Testis (tissue), 3 donors: ENCODE measurements around the gene BARX2. TPM values are rescaled to one million over a fixed set of nuclear protein-coding genes. Genes with fewer than 3 reads are reported as not detected.

Source experiments
- DNase-seq: peaks from one replicate; pipeline ENCODE4 v3.0.0-alpha.2; 2019
- H3K27ac ChIP-seq, 2 donors: fragments of 200-600 bp; sonication (generic); one replicate each; pipeline ENCODE4 v1.5.1; 2019
- H3K27me3 ChIP-seq: fragments of 200-600 bp; sonication (generic); one replicate; pipeline ENCODE4 v1.5.1; 2019
- H3K36me3 ChIP-seq: fragments of 200-600 bp; sonication (generic); one replicate; pipeline ENCODE4 v1.5.1; 2017; ENCODE audit warnings: low read depth; ENCODE audit errors: missing control alignments
- H3K4me1 ChIP-seq: fragments of 200-600 bp; sonication (generic); one replicate; pipeline ENCODE4 v1.5.1; 2019
- H3K4me3 ChIP-seq, 2 donors: fragments of 200-600 bp; sonication (generic); one replicate each; pipeline ENCODE4 v1.5.1; 2017 to 2019
- H3K9me3 ChIP-seq: fragments of 200-600 bp; sonication (generic); one replicate; pipeline ENCODE4 v1.5.1; 2017
- POLR2A ChIP-seq: fragments of 450-650 bp; IDR thresholded peaks from one replicate; pipeline ENCODE4 v1.6.1; 2017; ENCODE audit warnings: antibody characterized with exemption, mild to moderate bottlenecking, moderate library complexity
- WGBS, 2 donors: methylation state at CpG; one replicate each; pipeline ENCODE4 v1.1.5; 2018; 5-methylcytosine and 5-hydroxymethylcytosine counted together
- intact Hi-C: fragments of 100-400 bp; cut with DNase I; formaldehyde crosslinking; loops from one replicate; pipeline ENCODE4 v1.15.1; 2023; ENCODE audit warnings: low total_unique reads
- polyA plus RNA-seq: library from polyadenylated mRNA; stranded (reverse); fragments of 350-450 nt; fragmentation: Illumina TruSeq; extraction: RNeasy Lipid Tissue Mini Kit (QIAGEN cat#74804); gene quantifications from one replicate; pipeline ENCODE4 v1.2.3, GENCODE V29; 2014; ENCODE audit warnings: low read depth, low replicate concordance; ENCODE audit not compliant: insufficient read depth
- total RNA-seq, 2 donors: library from RNA; depleted of rRNA; stranded (reverse); fragments of >200 nt; gene quantifications; one replicate each; pipeline ENCODE4 v1.2.3, GENCODE V29; 2016
- TF ChIP-seq, protein P1 (sequence below), 3 experiments: fragments of 450-650 bp in 2 of 3; fragments of 200-600 bp in 1 of 3; sonication (generic) in 1 of 3; IDR thresholded peaks; one replicate each; pipeline ENCODE4 v1.5.1; 2016 to 2019; ENCODE audit warnings: antibody characterized with exemption in 3 of 3, mild to moderate bottlenecking in 2 of 3, moderate library complexity in 1 of 3

Gene BARX2
- total and polyA plus RNA-seq, 3 donors from 2014 or later: 4.3 to 5.0 (median 4.5) TPM

DNA sequence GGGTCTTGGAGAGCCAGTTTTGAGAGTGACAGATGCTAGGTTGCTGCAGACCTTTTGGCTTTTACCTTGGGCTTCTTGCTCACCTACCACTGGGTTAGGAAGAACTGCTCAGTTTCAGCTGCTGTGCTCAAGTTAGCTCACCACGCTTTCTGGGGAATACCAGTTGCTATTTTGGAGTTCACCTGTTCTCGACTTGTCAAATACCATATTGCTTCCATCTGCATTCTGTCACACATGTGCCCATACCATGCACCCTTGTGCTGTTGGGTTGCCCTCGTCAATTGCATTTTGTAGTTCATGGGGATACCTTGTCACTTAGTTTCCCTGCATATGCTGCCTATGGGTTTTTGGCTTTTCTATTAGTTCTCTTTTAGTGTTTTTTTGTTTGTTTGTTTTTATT lies 23.0 kb upstream of the BARX2 start:
- no peaks in the 10 kb centered on the region for H3K9me3 ChIP-seq
- no peak for TF ChIP-seq POLR2A
- TF ChIP-seq, protein P1, sequence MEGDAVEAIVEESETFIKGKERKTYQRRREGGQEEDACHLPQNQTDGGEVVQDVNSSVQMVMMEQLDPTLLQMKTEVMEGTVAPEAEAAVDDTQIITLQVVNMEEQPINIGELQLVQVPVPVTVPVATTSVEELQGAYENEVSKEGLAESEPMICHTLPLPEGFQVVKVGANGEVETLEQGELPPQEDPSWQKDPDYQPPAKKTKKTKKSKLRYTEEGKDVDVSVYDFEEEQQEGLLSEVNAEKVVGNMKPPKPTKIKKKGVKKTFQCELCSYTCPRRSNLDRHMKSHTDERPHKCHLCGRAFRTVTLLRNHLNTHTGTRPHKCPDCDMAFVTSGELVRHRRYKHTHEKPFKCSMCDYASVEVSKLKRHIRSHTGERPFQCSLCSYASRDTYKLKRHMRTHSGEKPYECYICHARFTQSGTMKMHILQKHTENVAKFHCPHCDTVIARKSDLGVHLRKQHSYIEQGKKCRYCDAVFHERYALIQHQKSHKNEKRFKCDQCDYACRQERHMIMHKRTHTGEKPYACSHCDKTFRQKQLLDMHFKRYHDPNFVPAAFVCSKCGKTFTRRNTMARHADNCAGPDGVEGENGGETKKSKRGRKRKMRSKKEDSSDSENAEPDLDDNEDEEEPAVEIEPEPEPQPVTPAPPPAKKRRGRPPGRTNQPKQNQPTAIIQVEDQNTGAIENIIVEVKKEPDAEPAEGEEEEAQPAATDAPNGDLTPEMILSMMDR (IDR thresholded peaks at IDR 0.05): no peak
- no peaks in the 10 kb centered on the region for H3K36me3 ChIP-seq
- H3K27me3 ChIP-seq: no peaks in the 10 kb centered on the region
- no peaks in the 10 kb centered on the region for H3K4me1 ChIP-seq
- no peak overlapping the region for H3K4me3 ChIP-seq
- intact Hi-C loops: no loop called here
- 91 to 94% methylated on average over 3 of the region's 3 CpGs for WGBS, 2 donors
- no peak overlapping the region for H3K27ac ChIP-seq
- no peak for DNase-seq

GRCh38 chr11:129354691-129355090 lies 21.0 kb upstream of the BARX2 start:
- no peak for DNase-seq

DNA sequence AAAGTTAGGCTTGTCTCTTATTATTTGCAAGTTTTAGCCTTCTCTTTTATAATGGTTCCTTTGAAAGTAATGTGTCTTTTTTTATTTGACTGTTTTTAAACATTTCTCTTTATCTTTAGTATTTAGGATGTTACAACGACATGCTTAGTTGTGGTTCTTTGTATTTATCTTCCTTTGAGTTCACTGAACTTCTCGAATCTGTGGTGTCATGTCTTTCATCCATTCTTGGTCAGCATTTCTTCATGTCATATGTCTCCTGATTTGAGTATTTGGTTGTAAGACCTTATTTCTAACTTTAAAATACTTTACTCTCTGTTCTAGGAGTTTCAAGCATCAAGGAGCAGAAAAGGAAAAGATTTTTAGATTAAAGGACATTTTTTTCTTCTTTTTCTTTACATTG lies 15.9 kb upstream of the BARX2 start:
- Histone ChIP-seq H3K4me3 (no peak overlapping the region), H3K4me1 (no peaks in the 10 kb centered on the region), H3K27ac (no peak overlapping the region), H3K9me3 (no peaks in the 10 kb centered on the region), H3K36me3 (no peaks in the 10 kb centered on the region), H3K27me3 (no peaks in the 10 kb centered on the region)
- intact Hi-C loops: loop anchor here (10.0 kb wide), 1 partner anchor 395 kb away; no protein-coding TSS in a partner anchor
- WGBS, 2 donors: 68 to 82% methylated on average over 2 of the region's 2 CpGs
- DNase-seq: no peak
- TF ChIP-seq POLR2A: no peak
- TF ChIP-seq, protein P1 (IDR thresholded peaks at IDR 0.05): no peak

More at GRCh38 chr11:129354691-129355090, 21.0 kb upstream of the BARX2 start:
- TF ChIP-seq, protein P1 (IDR thresholded peaks at IDR 0.05): no peak
- H3K4me1 ChIP-seq: no peaks in the 10 kb centered on the region
- H3K36me3 ChIP-seq: no peaks in the 10 kb centered on the region
- H3K9me3 ChIP-seq: no peaks in the 10 kb centered on the region
- H3K27ac ChIP-seq: no peak overlapping the region
- intact Hi-C loops: no loop called here
- 73 to 81% methylated on average over 4 of the region's 4 CpGs for WGBS, 2 donors
- H3K4me3 ChIP-seq: no peak overlapping the region
- H3K27me3 ChIP-seq: no peaks in the 10 kb centered on the region

- intact Hi-C loops: loop anchor here (10.0 kb wide), 1 partner anchor 391 kb away; no protein-coding TSS in a partner anchor
- 2 to 3% methylated on average over 17 to 19 of the region's 19 CpGs for WGBS, 2 donors
- Histone ChIP-seq H3K27ac (no peak overlapping the region), H3K9me3 (no peaks in the 10 kb centered on the region), H3K4me1 (no peaks in the 10 kb centered on the region), H3K27me3 (no peaks in the 10 kb centered on the region), H3K4me3 (no peak overlapping the region), H3K36me3 (no peaks in the 10 kb centered on the region)
- DNase-seq: peak; percentile 88
- no peak for TF ChIP-seq POLR2A
- TF ChIP-seq, protein P1 (IDR thresholded peaks at IDR 0.05): peak; percentile 74 to 79 (median 79)
These were observed 11.4 kb upstream of the BARX2 start for GRCh38 chr11:129364143-129364654.

GRCh38 chr11:129365816-129366215 lies 9.8 kb upstream of the BARX2 start:
- 80 to 88% methylated on average over 1 of the region's 1 CpG for WGBS, 2 donors
- intact Hi-C loops: loop anchor here (10.0 kb wide), 1 partner anchor 389 kb away; no protein-coding TSS in a partner anchor
- TF ChIP-seq, protein P1 (IDR thresholded peaks at IDR 0.05): no peak
- no peak for TF ChIP-seq POLR2A
- Histone ChIP-seq H3K4me1 (no peaks in the 10 kb centered on the region), H3K9me3 (no peaks in the 10 kb centered on the region), H3K4me3 (no peak overlapping the region), H3K27ac (no peak overlapping the region), H3K27me3 (no peaks in the 10 kb centered on the region), H3K36me3 (no peaks in the 10 kb centered on the region)
- no peak for DNase-seq
